Measurements from ENCODE around the gene PI4KA. TPM values are rescaled to one million over a fixed set of nuclear protein-coding genes. Genes with fewer than 3 reads are reported as not detected.

PI4KA gene
- total and polyA plus RNA-seq, 2 of the 13 experiments (the other 11 are each of a cell fraction or from before 2014, with no cell fraction given): 27.4 to 56.4 TPM

GRCh38 chr22:20672732-20673131, 185.9 kb downstream of the PI4KA start:
- BruUV-seq (replicated peaks): no TSS peak
- no peak overlapping the region for H2AFZ ChIP-seq (ENCODE audit: low read length)
- TF ChIP-seq STAG1 (CRISPR knock-in tag; IDR thresholded peaks at IDR 0.05) (no peak), ZBTB1 (CRISPR knock-in tag; IDR thresholded peaks at IDR 0.05; ENCODE audit: borderline replicate concordance) (no peak), SOX13 (IDR thresholded peaks at IDR 0.05) (no peak), SOX13 (CRISPR knock-in tag; conservative IDR thresholded peaks at IDR 0.05 in 1 of 2, IDR thresholded peaks at IDR 0.05 in 1 of 2) (no peak), ARNT (IDR thresholded peaks at IDR 0.05) (no peak), ZNF317 (CRISPR knock-in tag; IDR thresholded peaks at IDR 0.05) (no peak), ZNF747 (CRISPR knock-in tag; IDR thresholded peaks at IDR 0.05; ENCODE audit: borderline replicate concordance) (no peak), KLF9 (CRISPR knock-in tag; IDR thresholded peaks at IDR 0.05; ENCODE audit: low read depth) (no peak), KDM3A (CRISPR knock-in tag; IDR thresholded peaks at IDR 0.05; ENCODE audit: low read depth) (no peak), EEA1 (CRISPR knock-in tag; IDR thresholded peaks at IDR 0.05; ENCODE audit: borderline replicate concordance) (no peak), MXD4 (CRISPR knock-in tag; IDR thresholded peaks at IDR 0.05) (no peak), HNRNPH1 (optimal IDR thresholded peaks at IDR 0.05; ENCODE audit: low read depth, low read length) (no peak), PRMT3 (CRISPR knock-in tag; IDR thresholded peaks at IDR 0.05; ENCODE audit: borderline replicate concordance, low read depth) (no peak)
- ChIA-PET POLR2A (no interaction called here), CTCF (ENCODE audit: low intra/inter-chr PET ratio, low total read pairs) (no interaction called here)
- no peak overlapping the region for H3K27ac ChIP-seq (ENCODE audit: extremely low read length, insufficient read depth, low read length)
- no peaks in the 10 kb centered on the region for H3K79me2 ChIP-seq (ENCODE audit: insufficient read depth, low read length)
- WGBS (ENCODE audit: low lambda C conversion rate): 1% methylated on average over 3 of the region's 3 CpGs
- H3K4me2 ChIP-seq (ENCODE audit: low read depth, low read length): no peak overlapping the region
- H3K4me3 ChIP-seq (replicated peaks in 1 of 3; ENCODE audit: insufficient read depth in 1 of 3, low read depth in 2 of 3, low read length in 3 of 3): no peak overlapping the region
- H3K36me3 ChIP-seq (replicated peaks in 1 of 2; ENCODE audit: control insufficient read depth in 1 of 2, insufficient read depth in 2 of 2, low read length in 2 of 2): no peaks in the 10 kb centered on the region
- intact Hi-C loops (cut with micrococcal nuclease; ENCODE audit: unreplicated experiment) (no loop called here), in situ Hi-C loops (cut with HindIII; ENCODE audit: extremely low pct_ligation_motif_present, low pct_unique_long_range_greater_than_20kb) (no loop called here)
- no peak for FAIRE-seq
- peaks cover 0 to 6% of the 10 kb centered on the region in 2 experiments; a peak in 2 of 5 replicates for H3K27me3 ChIP-seq (ENCODE audit: control insufficient read depth in 1 of 2, insufficient read depth in 2 of 2, low read length in 2 of 2)
- no peak for ATAC-seq
- H4K20me1 ChIP-seq (ENCODE audit: insufficient read depth, low read length): no peaks in the 10 kb centered on the region
- H3K4me1 ChIP-seq (ENCODE audit: insufficient read depth, low read length): no peaks in the 10 kb centered on the region
- H3K9ac ChIP-seq (ENCODE audit: insufficient read depth, low read depth, low read length): no peak overlapping the region
- no peak for DNase-seq (ENCODE audit: low spot score)
- H3K9me3 ChIP-seq (ENCODE audit: low read length): no peaks in the 10 kb centered on the region

Measured in HepG2 (cell line).